Karpas-422 (cell line): Measurements from ENCODE around the gene MYEOV. TPM values are rescaled to one million over a fixed set of nuclear protein-coding genes. Genes with fewer than 3 reads are reported as not detected.

Source experiments
- DNase-seq: peaks from one replicate; pipeline ENCODE4 v3.0.0-alpha.2; 2015
- H2AFZ ChIP-seq: fragments of 200-600 bp; sonication (generic); 2 replicates; pipeline ENCODE4 v1.6.1; 2014; ENCODE audit warnings: antibody characterized with exemption, low read length, mixed read lengths
- H3K27ac ChIP-seq: fragments of 200-600 bp; sonication (generic); 2 replicates; pipeline ENCODE4 v1.5.1; 2014; ENCODE audit warnings: mild to moderate bottlenecking, low read length, moderate library complexity
- H3K27me3 ChIP-seq: fragments of 200-600 bp; sonication (generic); 2 replicates; pipeline ENCODE4 v1.6.1; 2014; ENCODE audit warnings: low read length, mixed read lengths
- H3K36me3 ChIP-seq: fragments of 200-600 bp; sonication (generic); 2 replicates; pipeline ENCODE4 v1.6.1; 2014; ENCODE audit warnings: low read length, mixed read lengths; ENCODE audit not compliant: insufficient read depth
- H3K4me1 ChIP-seq: fragments of 200-600 bp; sonication (generic); 2 replicates; pipeline ENCODE4 v1.6.1; 2014; ENCODE audit warnings: mild to moderate bottlenecking, low read length, mixed read lengths
- H3K4me2 ChIP-seq: fragments of 200-600 bp; sonication (generic); 2 replicates; pipeline ENCODE4 v1.6.1; 2014; ENCODE audit warnings: low read length, low read depth, mild to moderate bottlenecking; ENCODE audit not compliant: poor library complexity, severe bottlenecking
- H3K4me3 ChIP-seq: fragments of 200-600 bp; sonication (generic); 2 replicates; pipeline ENCODE4 v1.5.1; 2014; ENCODE audit warnings: mild to moderate bottlenecking, antibody characterized with exemption, low read length, mixed read lengths
- H3K79me2 ChIP-seq: fragments of 200-600 bp; sonication (generic); 2 replicates; pipeline ENCODE4 v1.6.1; 2014; ENCODE audit warnings: mild to moderate bottlenecking, low read length, mixed read lengths
- H3K9ac ChIP-seq: fragments of 200-600 bp; sonication (generic); 2 replicates; pipeline ENCODE4 v1.6.0; 2014; ENCODE audit warnings: low read length
- H3K9me2 ChIP-seq: fragments of 200-600 bp; sonication (generic), shearing (Covaris generic); replicated peaks from 2 replicates; pipeline ENCODE4 v1.6.0; 2014; ENCODE audit warnings: mild to moderate bottlenecking, low read length, moderate library complexity; ENCODE audit not compliant: insufficient read depth
- H3K9me3 ChIP-seq: fragments of 300-700, 200-600 bp; sonication (generic); 2 replicates; pipeline ENCODE4 v1.6.1; 2014; ENCODE audit warnings: low read length, mixed read lengths
- H4K20me1 ChIP-seq: fragments of 200-600 bp; sonication (generic); 2 replicates; pipeline ENCODE4 v1.6.1; 2014; ENCODE audit warnings: mild to moderate bottlenecking, antibody characterized with exemption, low read length, low read depth; ENCODE audit not compliant: insufficient read depth
- total RNA-seq: library from RNA; depleted of rRNA; stranded (reverse); fragments of >200 nt; shearing (Covaris generic); gene quantifications from 2 replicates; pipeline ENCODE4 v1.2.3, GENCODE V29; 2014; ENCODE audit warnings: low replicate concordance

Gene MYEOV
- total RNA-seq, 1 experiment from 2014 or later, result 0.22 TPM

- no peak overlapping the region for H3K27ac ChIP-seq
- H3K9me3 ChIP-seq, result no peaks in the 10 kb centered on the region
- H3K4me3 ChIP-seq, result no peak overlapping the region
- H3K27me3 ChIP-seq, result no peaks in the 10 kb centered on the region
- no peak overlapping the region for H3K9ac ChIP-seq
- no peaks in the 10 kb centered on the region for H4K20me1 ChIP-seq
- H3K9me2 ChIP-seq, result no peaks in the 10 kb centered on the region
- no peak overlapping the region for H2AFZ ChIP-seq
- H3K79me2 ChIP-seq, result no peaks in the 10 kb centered on the region
- H3K4me1 ChIP-seq, result no peaks in the 10 kb centered on the region
- DNase-seq, result no peak
- no peak overlapping the region for H3K4me2 ChIP-seq
- no peaks in the 10 kb centered on the region for H3K36me3 ChIP-seq
Measured at GRCh38 chr11:69328231-69328630, 34.3 kb downstream of the MYEOV start.

GRCh38 chr11:69329581-69329980 is 35.6 kb downstream of the MYEOV start:
- Histone ChIP-seq H3K9me3 (no peaks in the 10 kb centered on the region), H3K36me3 (no peaks in the 10 kb centered on the region), H3K9me2 (no peaks in the 10 kb centered on the region), H3K4me1 (no peaks in the 10 kb centered on the region), H3K27ac (no peak overlapping the region), H3K79me2 (no peaks in the 10 kb centered on the region), H4K20me1 (no peaks in the 10 kb centered on the region), H2AFZ (no peak overlapping the region), H3K4me3 (no peak overlapping the region), H3K27me3 (no peaks in the 10 kb centered on the region), H3K4me2 (no peak overlapping the region), H3K9ac (no peak overlapping the region)
- no peak for DNase-seq

GRCh38 chr11:69330330-69330729 is 36.4 kb downstream of the MYEOV start:
- Histone ChIP-seq H4K20me1 (no peaks in the 10 kb centered on the region), H3K4me1 (no peaks in the 10 kb centered on the region), H3K9ac (no peak overlapping the region), H3K9me3 (no peaks in the 10 kb centered on the region), H3K4me3 (no peak overlapping the region), H2AFZ (no peak overlapping the region), H3K27me3 (no peaks in the 10 kb centered on the region), H3K27ac (no peak overlapping the region), H3K4me2 (no peak overlapping the region), H3K36me3 (no peaks in the 10 kb centered on the region), H3K79me2 (no peaks in the 10 kb centered on the region), H3K9me2 (no peaks in the 10 kb centered on the region)
- DNase-seq, result no peak

- no peaks in the 10 kb centered on the region for H3K79me2 ChIP-seq
Measured at GRCh38 chr11:69333149-69333710, 39.3 kb downstream of the MYEOV start.

DNA sequence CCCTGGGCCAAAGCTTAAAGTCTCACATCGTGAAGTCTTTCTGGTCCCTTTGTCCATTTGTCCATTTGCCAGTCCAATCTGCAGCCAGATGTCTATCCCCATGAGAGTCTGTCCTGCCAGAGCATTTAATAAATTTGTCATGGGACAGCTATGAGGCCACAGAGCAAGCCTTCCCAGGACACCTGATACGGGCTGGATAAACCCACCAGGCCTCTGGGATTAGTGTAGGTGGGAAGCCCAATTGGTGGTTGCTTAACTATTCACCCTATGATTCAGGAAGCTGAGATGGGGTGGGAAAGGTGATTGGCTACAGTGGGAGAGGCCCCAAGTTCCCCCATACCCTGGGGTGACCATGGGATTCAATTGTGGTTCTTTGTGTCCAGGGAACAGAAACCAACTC is 39.9 kb downstream of the MYEOV start:
- Histone ChIP-seq H4K20me1 (no peaks in the 10 kb centered on the region), H3K79me2 (no peaks in the 10 kb centered on the region)

More at GRCh38 chr11:69333149-69333710, 39.3 kb downstream of the MYEOV start:
- Histone ChIP-seq H3K4me3 (no peak overlapping the region), H2AFZ (no peak overlapping the region), H3K4me2 (no peak overlapping the region), H3K27me3 (no peaks in the 10 kb centered on the region), H3K4me1 (no peaks in the 10 kb centered on the region), H3K9ac (no peak overlapping the region), H4K20me1 (no peaks in the 10 kb centered on the region), H3K9me2 (no peaks in the 10 kb centered on the region), H3K27ac (no peak overlapping the region), H3K9me3 (no peaks in the 10 kb centered on the region), H3K36me3 (no peaks in the 10 kb centered on the region)
- DNase-seq, result no peak

GRCh38 chr11:69335007-69335780 is 41.2 kb downstream of the MYEOV start:
- H3K27ac ChIP-seq, result no peak overlapping the region
- no peaks in the 10 kb centered on the region for H3K4me1 ChIP-seq
- no peaks in the 10 kb centered on the region for H3K36me3 ChIP-seq
- H3K9me3 ChIP-seq, result no peaks in the 10 kb centered on the region
- H2AFZ ChIP-seq, result no peak overlapping the region
- no peak for DNase-seq
- H4K20me1 ChIP-seq, result no peaks in the 10 kb centered on the region
- H3K79me2 ChIP-seq, result no peaks in the 10 kb centered on the region
- no peaks in the 10 kb centered on the region for H3K9me2 ChIP-seq
- no peak overlapping the region for H3K9ac ChIP-seq
- no peak overlapping the region for H3K4me3 ChIP-seq
- H3K4me2 ChIP-seq, result no peak overlapping the region
- no peaks in the 10 kb centered on the region for H3K27me3 ChIP-seq

More for the DNA sequence above, 39.9 kb downstream of the MYEOV start:
- no peaks in the 10 kb centered on the region for H3K27me3 ChIP-seq
- H3K4me2 ChIP-seq, result no peak overlapping the region
- no peaks in the 10 kb centered on the region for H3K36me3 ChIP-seq
- H3K4me3 ChIP-seq, result no peak overlapping the region
- H3K9ac ChIP-seq, result no peak overlapping the region
- no peak overlapping the region for H2AFZ ChIP-seq
- no peaks in the 10 kb centered on the region for H3K4me1 ChIP-seq
- no peak for DNase-seq
- H3K9me2 ChIP-seq, result no peaks in the 10 kb centered on the region
- H3K9me3 ChIP-seq, result no peaks in the 10 kb centered on the region
- no peak overlapping the region for H3K27ac ChIP-seq

GRCh38 chr11:69335781-69336405 is 41.9 kb downstream of the MYEOV start:
- Histone ChIP-seq H2AFZ (no peak overlapping the region), H3K9me3 (no peaks in the 10 kb centered on the region), H3K9ac (no peak overlapping the region), H3K36me3 (no peaks in the 10 kb centered on the region), H3K4me1 (no peaks in the 10 kb centered on the region), H3K27ac (no peak overlapping the region), H3K9me2 (no peaks in the 10 kb centered on the region), H3K4me3 (no peak overlapping the region), H3K79me2 (no peaks in the 10 kb centered on the region), H4K20me1 (no peaks in the 10 kb centered on the region), H3K27me3 (no peaks in the 10 kb centered on the region), H3K4me2 (no peak overlapping the region)
- DNase-seq, result no peak

DNA sequence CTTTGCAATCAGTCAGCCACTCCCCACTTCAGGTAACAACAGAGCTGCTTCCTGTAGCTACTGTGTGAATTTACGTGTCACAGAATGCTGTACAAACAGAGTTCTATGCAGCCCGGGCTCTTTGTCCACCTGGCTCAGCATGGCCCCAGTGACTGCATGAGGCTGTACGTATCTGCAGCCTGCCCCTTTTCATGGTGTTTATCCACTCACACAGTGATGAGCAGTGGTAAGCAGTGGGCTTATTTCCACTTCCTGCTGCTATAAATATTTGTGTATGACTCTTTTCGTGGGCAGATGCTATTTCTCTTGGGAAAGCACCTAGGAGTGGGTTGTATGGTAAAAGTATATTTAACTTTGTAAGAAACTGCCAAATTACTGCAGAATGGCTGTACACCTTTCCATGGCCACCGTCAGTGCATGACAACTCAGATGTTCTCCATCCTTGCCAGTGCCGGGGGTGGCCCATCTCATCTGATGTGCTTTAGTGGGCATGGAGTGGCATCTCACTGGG is 43.3 kb downstream of the MYEOV start:
- H3K4me2 ChIP-seq, result no peak overlapping the region
- H3K79me2 ChIP-seq, result no peaks in the 10 kb centered on the region
- no peak for DNase-seq
- H3K36me3 ChIP-seq, result no peaks in the 10 kb centered on the region
- no peaks in the 10 kb centered on the region for H3K9me2 ChIP-seq
- H3K4me3 ChIP-seq, result no peak overlapping the region
- no peaks in the 10 kb centered on the region for H3K27me3 ChIP-seq
- no peaks in the 10 kb centered on the region for H3K9me3 ChIP-seq
- H3K4me1 ChIP-seq, result no peaks in the 10 kb centered on the region
- no peak overlapping the region for H3K27ac ChIP-seq
- H4K20me1 ChIP-seq, result no peaks in the 10 kb centered on the region
- H3K9ac ChIP-seq, result no peak overlapping the region
- H2AFZ ChIP-seq, result no peak overlapping the region
